HCT116 (cell line): ENCODE measurements around the gene PTGES2. TPM values are rescaled to one million over a fixed set of nuclear protein-coding genes. Genes with fewer than 3 reads are reported as not detected.

Experiments
- ATAC-seq: fragments of 200-7000 bp; cut with Tn5 transposase; 2 replicates; pipeline ENCODE4 v1.9.1; 2020; ENCODE audit warnings: mild to moderate bottlenecking, moderate library complexity
- BruUV-seq: library from RNA; stranded (reverse); fragments of 400-500 nt; replicated peaks from 2 replicates; lab custom pipeline; 2021; lab: Mats Ljungman, UMichigan
- CTCF ChIA-PET: fragments of 300-600 bp; sonication (Branson Sonifier 250); formaldehyde crosslinking; loops from one replicate; lab custom pipeline; 2021; ENCODE audit warnings: antibody characterized with exemption; lab: Charles Lee
- POLR2A ChIA-PET: fragments of 300-600, 350-600 bp; sonication (Branson Sonifier 250); formaldehyde crosslinking; loops from one replicate; lab custom pipeline; 2021; ENCODE audit warnings: antibody characterized with exemption; lab: Charles Lee
- RAD21 ChIA-PET, 2 experiments: fragments of 300-600 bp; sonication (Branson Sonifier 250); formaldehyde crosslinking; loops; one replicate each; lab custom pipeline; 2023; ENCODE audit warnings: low total read pairs in 2 of 2; ENCODE audit not compliant: uncharacterized antibody in 2 of 2, unreplicated experiment in 2 of 2, low non-redundant PET in 1 of 2; lab: Charles Lee
- DNase-seq: peaks from one replicate; pipeline ENCODE4 v3.0.0-alpha.2; 2010; ENCODE audit warnings: low read depth, low spot score
- H2AFZ ChIP-seq: fragments of 200-600 bp; shearing (Covaris generic), sonication (generic); 2 replicates; pipeline ENCODE4 v1.6.1; 2017; ENCODE audit warnings: low read depth, mixed run types, mixed read lengths, antibody characterized with exemption, low read length; ENCODE audit not compliant: poor library complexity, severe bottlenecking
- H3K27ac ChIP-seq: 2 replicates; pipeline ENCODE4 v1.5.1; 2012; ENCODE audit warnings: low read depth, low read length
- H3K27me3 ChIP-seq: fragments of 200-600 bp; sonication (generic); 2 replicates; pipeline ENCODE4 v1.6.1; 2016; ENCODE audit warnings: mixed run types, low read length, mixed read lengths; ENCODE audit not compliant: insufficient read depth
- H3K36me3 ChIP-seq, 2 experiments: fragments of 200-500 bp in 1 of 2; fragments of 200-600 bp in 1 of 2; sonication (Bioruptor generic) in 1 of 2; sonication (generic) in 1 of 2; 2 replicates each; pipeline versions ENCODE4 v1.5.1 to v1.6.1; 2014 to 2016; ENCODE audit warnings: low read length in 2 of 2, inconsistent platforms in 1 of 2, mixed read lengths in 1 of 2, mixed run types in 1 of 2; ENCODE audit not compliant: insufficient read depth in 2 of 2, control insufficient read depth in 1 of 2
- H3K4me1 ChIP-seq, 2 experiments: fragments of 200-600 bp in 1 of 2; sonication (generic) in 1 of 2; 2 replicates each; pipeline versions ENCODE4 v1.5.1 to v1.6.1; 2012 to 2017; ENCODE audit warnings: low read length in 2 of 2, inconsistent platforms in 1 of 2, mild to moderate bottlenecking in 1 of 2, mixed read lengths in 1 of 2, mixed run types in 1 of 2, moderate library complexity in 1 of 2; ENCODE audit not compliant: insufficient read depth in 2 of 2, control insufficient read depth in 1 of 2
- H3K4me2 ChIP-seq: fragments of 200-600 bp; sonication (generic); 2 replicates; pipeline ENCODE4 v1.6.1; 2017; ENCODE audit warnings: mixed run types, low read length, mixed read lengths
- H3K4me3 ChIP-seq, 2 experiments: fragments of 200-600 bp in 1 of 2; sonication (generic) in 1 of 2; replicated peaks in 1 of 2; 2 replicates each; pipeline ENCODE4 v1.5.1; 2011 to 2016; ENCODE audit warnings: low read length in 2 of 2, control low read depth in 1 of 2, low read depth in 1 of 2, mild to moderate bottlenecking in 1 of 2, mixed read lengths in 1 of 2, mixed run types in 1 of 2
- H3K79me2 ChIP-seq: fragments of 200-600 bp; sonication (generic); 2 replicates; pipeline ENCODE4 v1.6.1; 2017; ENCODE audit warnings: mild to moderate bottlenecking, mixed run types, low read length, moderate library complexity, mixed read lengths; ENCODE audit not compliant: insufficient read depth
- H3K9ac ChIP-seq: fragments of 200-600 bp; sonication (generic); 2 replicates; pipeline ENCODE4 v1.6.1; 2016; ENCODE audit warnings: low read length, mixed read lengths
- H3K9me2 ChIP-seq: fragments of 200-600 bp; sonication (generic), shearing (Covaris generic); 2 replicates; pipeline ENCODE4 v1.6.1; 2017; ENCODE audit warnings: mixed run types, mild to moderate bottlenecking, moderate library complexity; ENCODE audit not compliant: insufficient read depth
- H3K9me3 ChIP-seq, 2 experiments: fragments of 200-500 bp in 1 of 2; fragments of 200-600 bp in 1 of 2; sonication (Bioruptor generic) in 1 of 2; sonication (generic) in 1 of 2; 2 replicates each; pipeline ENCODE4 v1.6.1; 2014 to 2017; ENCODE audit warnings: low read length in 2 of 2, mixed read lengths in 2 of 2, inconsistent platforms in 1 of 2, low read depth in 1 of 2, mild to moderate bottlenecking in 1 of 2, mixed run types in 1 of 2, moderate library complexity in 1 of 2; ENCODE audit not compliant: control insufficient read depth in 1 of 2, insufficient read depth in 1 of 2
- H4K20me1 ChIP-seq: fragments of 200-600 bp; sonication (generic), shearing (Covaris generic); 2 replicates; pipeline ENCODE4 v1.6.1; 2017; ENCODE audit warnings: mixed run types, mild to moderate bottlenecking, moderate library complexity; ENCODE audit not compliant: insufficient read depth
- CEBPB ChIP-seq: IDR thresholded peaks from 2 replicates; pipeline ENCODE4 v1.6.1; 2012; ENCODE audit warnings: low read depth
- JUND ChIP-seq: IDR thresholded peaks from 2 replicates; pipeline ENCODE4 v1.6.1; 2012
- SP1 ChIP-seq: IDR thresholded peaks from 2 replicates; pipeline ENCODE4 v1.6.1; 2012; ENCODE audit warnings: low read depth
- YY1 ChIP-seq: IDR thresholded peaks from 2 replicates; pipeline ENCODE4 v1.6.1; 2011; ENCODE audit warnings: low read length, low read depth, moderate library complexity, mild to moderate bottlenecking; ENCODE audit not compliant: insufficient replicate concordance; ENCODE audit errors: extremely low read depth
- intact Hi-C: fragments of 100-400 bp; cut with micrococcal nuclease; formaldehyde crosslinking; loops from 2 replicates; pipeline ENCODE4 v1.10.0; 2022
- total RNA-seq: library from RNA; stranded (reverse); gene quantifications from one replicate; pipeline ENCODE4 v1.2.1, GENCODE V29; 2021; ENCODE audit not compliant: unreplicated experiment
- TF ChIP-seq, protein P1 (sequence below): IDR thresholded peaks from 2 replicates; pipeline ENCODE4 v1.6.1; 2012
- TF ChIP-seq, protein P2 (sequence below): IDR thresholded peaks from 2 replicates; pipeline ENCODE4 v1.6.1; 2011; ENCODE audit warnings: mild to moderate bottlenecking, low read length, moderate library complexity; ENCODE audit not compliant: insufficient replicate concordance; ENCODE audit errors: extremely low read depth
- TF ChIP-seq, protein P3 (sequence below), 3 experiments: fragments of 200-600 bp in 1 of 3; sonication (generic) in 1 of 3; IDR thresholded peaks in 2 of 3; conservative IDR thresholded peaks in 1 of 3; 2 replicates each; pipeline ENCODE4 v1.5.1; 2012 to 2017; ENCODE audit warnings: low read depth in 2 of 3, low read length in 2 of 3, antibody characterized with exemption in 1 of 3, borderline replicate concordance in 1 of 3, control low read depth in 1 of 3, mild to moderate bottlenecking in 1 of 3, mixed read lengths in 1 of 3, mixed run types in 1 of 3, moderate library complexity in 1 of 3; ENCODE audit not compliant: insufficient read depth in 1 of 3
- TF ChIP-seq, protein P4 (sequence below): IDR thresholded peaks from 2 replicates; pipeline ENCODE4 v1.6.1; 2012

The PTGES2 gene
- total RNA-seq, 1 experiment from 2014 or later = 148 TPM

GRCh38 chr9:128108269-128109049, 19.1 kb downstream of the PTGES2 start:
- no peak for TF ChIP-seq YY1
- Histone ChIP-seq H3K4me1 (no peaks in the 10 kb centered on the region), H3K9ac (no peak overlapping the region), H3K27me3 (no peaks in the 10 kb centered on the region), H3K9me3 (no peaks in the 10 kb centered on the region), H3K4me2 (no peak overlapping the region), H4K20me1 (no peaks in the 10 kb centered on the region), H3K36me3 (peaks cover 7 to 34% of the 10 kb centered on the region in 2 experiments), H3K27ac (no peak overlapping the region), H2AFZ (no peak overlapping the region), H3K79me2 (peaks cover under 1% of the 10 kb centered on the region; the same call in 1 of the 2 replicates), H3K9me2 (no peaks in the 10 kb centered on the region), H3K4me3 (no peak overlapping the region)
- ChIA-PET RAD21 (no interaction called here), CTCF (interaction anchor here (1.1 to 1.8 kb wide), 1 partner anchor 9 kb away, joined by 4 to 7 read pairs; no protein-coding TSS in a partner anchor), POLR2A (interaction anchor here (1.3 kb wide), 1 partner anchor 10 kb away, joined by 3 read pairs; no protein-coding TSS in a partner anchor)
- ATAC-seq = no peak
- no peak for DNase-seq
- BruUV-seq = no TSS peak
- intact Hi-C loops = no loop called here

DNA sequence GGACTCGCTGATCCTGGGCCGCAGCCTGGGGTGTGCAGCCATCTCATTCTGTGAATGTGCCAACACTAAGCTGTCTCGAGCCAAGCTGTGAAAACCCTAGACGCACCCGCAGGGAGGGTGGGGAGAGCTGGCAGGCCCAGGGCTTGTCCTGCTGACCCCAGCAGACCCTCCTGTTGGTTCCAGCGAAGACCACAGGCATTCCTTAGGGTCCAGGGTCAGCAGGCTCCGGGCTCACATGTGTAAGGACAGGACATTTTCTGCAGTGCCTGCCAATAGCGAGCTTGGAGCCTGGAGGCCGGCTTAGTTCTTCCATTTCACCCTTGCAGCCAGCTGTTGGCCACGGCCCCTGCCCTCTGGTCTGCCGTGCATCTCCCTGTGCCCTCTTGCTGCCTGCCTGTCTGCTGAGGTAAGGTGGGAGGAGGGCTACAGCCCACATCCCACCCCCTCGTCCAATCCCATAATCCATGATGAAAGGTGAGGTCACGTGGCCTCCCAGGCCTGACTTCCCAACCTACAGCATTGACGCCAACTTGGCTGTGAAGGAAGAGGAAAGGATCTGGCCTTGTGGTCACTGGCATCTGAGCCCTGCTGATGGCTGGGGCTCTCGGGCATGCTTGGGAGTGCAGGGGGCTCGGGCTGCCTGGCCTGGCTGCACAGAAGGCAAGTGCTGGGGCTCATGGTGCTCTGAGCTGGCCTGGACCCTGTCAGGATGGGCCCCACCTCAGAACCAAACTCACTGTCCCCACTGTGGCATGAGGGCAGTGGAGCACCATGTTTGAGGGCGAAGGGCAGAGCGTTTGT, 19.9 kb downstream of the PTGES2 start:
- peaks cover 7 to 34% of the 10 kb centered on the region in 2 experiments for H3K36me3 ChIP-seq
- ATAC-seq (no peak), DNase-seq (no peak)
- H3K4me3 ChIP-seq = no peak overlapping the region
- CTCF ChIA-PET = interaction anchor here (1.8 kb wide), 1 partner anchor 10 kb away, joined by 7 read pairs; no protein-coding TSS in a partner anchor
- POLR2A ChIA-PET = interaction anchor here (1.3 kb wide), 1 partner anchor 9 kb away, joined by 3 read pairs; no protein-coding TSS in a partner anchor
- no peaks in the 10 kb centered on the region for H3K9me2 ChIP-seq
- no peaks in the 10 kb centered on the region for H4K20me1 ChIP-seq
- H3K4me1 ChIP-seq = no peaks in the 10 kb centered on the region
- no peak overlapping the region for H3K9ac ChIP-seq
- no TSS peak for BruUV-seq
- RAD21 ChIA-PET = no interaction called here
- H3K9me3 ChIP-seq = no peaks in the 10 kb centered on the region
- peaks cover 3% of the 10 kb centered on the region; the same call in 1 of the 2 replicates for H3K79me2 ChIP-seq
- no peak overlapping the region for H3K4me2 ChIP-seq
- H2AFZ ChIP-seq = no peak overlapping the region
- intact Hi-C loops = no loop called here
- H3K27ac ChIP-seq = no peak overlapping the region
- no peaks in the 10 kb centered on the region for H3K27me3 ChIP-seq
- TF ChIP-seq SP1 (no peak), CEBPB (no peak), JUND (no peak)
- TF ChIP-seq, protein P1, sequence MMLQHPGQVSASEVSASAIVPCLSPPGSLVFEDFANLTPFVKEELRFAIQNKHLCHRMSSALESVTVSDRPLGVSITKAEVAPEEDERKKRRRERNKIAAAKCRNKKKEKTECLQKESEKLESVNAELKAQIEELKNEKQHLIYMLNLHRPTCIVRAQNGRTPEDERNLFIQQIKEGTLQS = no peak
- TF ChIP-seq, protein P2, sequence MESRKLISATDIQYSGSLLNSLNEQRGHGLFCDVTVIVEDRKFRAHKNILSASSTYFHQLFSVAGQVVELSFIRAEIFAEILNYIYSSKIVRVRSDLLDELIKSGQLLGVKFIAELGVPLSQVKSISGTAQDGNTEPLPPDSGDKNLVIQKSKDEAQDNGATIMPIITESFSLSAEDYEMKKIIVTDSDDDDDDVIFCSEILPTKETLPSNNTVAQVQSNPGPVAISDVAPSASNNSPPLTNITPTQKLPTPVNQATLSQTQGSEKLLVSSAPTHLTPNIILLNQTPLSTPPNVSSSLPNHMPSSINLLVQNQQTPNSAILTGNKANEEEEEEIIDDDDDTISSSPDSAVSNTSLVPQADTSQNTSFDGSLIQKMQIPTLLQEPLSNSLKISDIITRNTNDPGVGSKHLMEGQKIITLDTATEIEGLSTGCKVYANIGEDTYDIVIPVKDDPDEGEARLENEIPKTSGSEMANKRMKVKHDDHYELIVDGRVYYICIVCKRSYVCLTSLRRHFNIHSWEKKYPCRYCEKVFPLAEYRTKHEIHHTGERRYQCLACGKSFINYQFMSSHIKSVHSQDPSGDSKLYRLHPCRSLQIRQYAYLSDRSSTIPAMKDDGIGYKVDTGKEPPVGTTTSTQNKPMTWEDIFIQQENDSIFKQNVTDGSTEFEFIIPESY = no peak
- TF ChIP-seq, protein P3, sequence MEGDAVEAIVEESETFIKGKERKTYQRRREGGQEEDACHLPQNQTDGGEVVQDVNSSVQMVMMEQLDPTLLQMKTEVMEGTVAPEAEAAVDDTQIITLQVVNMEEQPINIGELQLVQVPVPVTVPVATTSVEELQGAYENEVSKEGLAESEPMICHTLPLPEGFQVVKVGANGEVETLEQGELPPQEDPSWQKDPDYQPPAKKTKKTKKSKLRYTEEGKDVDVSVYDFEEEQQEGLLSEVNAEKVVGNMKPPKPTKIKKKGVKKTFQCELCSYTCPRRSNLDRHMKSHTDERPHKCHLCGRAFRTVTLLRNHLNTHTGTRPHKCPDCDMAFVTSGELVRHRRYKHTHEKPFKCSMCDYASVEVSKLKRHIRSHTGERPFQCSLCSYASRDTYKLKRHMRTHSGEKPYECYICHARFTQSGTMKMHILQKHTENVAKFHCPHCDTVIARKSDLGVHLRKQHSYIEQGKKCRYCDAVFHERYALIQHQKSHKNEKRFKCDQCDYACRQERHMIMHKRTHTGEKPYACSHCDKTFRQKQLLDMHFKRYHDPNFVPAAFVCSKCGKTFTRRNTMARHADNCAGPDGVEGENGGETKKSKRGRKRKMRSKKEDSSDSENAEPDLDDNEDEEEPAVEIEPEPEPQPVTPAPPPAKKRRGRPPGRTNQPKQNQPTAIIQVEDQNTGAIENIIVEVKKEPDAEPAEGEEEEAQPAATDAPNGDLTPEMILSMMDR (IDR thresholded peaks at IDR 0.05 in 2 of 3, conservative IDR thresholded peaks at IDR 0.05 in 1 of 3; ENCODE audit: borderline replicate concordance in 1 of 3, insufficient read depth in 1 of 3, low read depth in 2 of 3, low read length in 2 of 3) = no peak
- TF ChIP-seq, protein P4, sequence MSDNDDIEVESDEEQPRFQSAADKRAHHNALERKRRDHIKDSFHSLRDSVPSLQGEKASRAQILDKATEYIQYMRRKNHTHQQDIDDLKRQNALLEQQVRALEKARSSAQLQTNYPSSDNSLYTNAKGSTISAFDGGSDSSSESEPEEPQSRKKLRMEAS = no peak
